Measurements from ENCODE around the gene PFKFB3.
"Not testable (repeated sequence)": the region's sequence is repeated elsewhere in the genome, so short reads cannot be mapped to it uniquely, and the experiment has no call there.

PFKFB3 gene

DNA sequence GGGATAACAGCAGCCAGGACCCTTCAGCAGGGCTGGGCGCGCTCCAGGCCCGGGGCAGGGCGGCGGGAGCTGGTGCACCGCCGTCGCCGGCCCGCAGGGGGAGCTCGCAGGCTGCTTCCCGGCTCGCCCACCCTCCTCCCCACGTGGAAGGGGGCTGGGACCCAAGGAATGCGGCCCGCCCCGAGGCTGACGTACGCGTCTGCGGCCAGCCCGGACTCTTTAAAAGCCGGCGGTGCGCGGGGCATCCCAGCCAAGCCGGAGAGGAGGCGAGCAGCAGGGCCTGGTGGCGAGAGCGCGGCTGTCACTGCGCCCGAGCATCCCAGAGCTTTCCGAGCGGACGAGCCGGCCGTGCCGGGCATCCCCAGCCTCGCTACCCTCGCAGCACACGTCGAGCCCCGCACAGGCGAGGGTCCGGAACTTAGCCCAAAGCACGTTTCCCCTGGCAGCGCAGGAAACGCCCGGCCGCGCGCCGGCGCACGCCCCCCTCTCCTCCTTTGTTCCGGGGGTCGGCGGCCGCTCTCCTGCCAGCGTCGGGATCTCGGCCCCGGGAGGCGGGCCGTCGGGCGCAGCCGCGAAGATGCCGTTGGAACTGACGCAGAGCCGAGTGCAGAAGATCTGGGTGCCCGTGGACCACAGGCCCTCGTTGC, at the start of gene PFKFB3:
Gene PFKFB3 (plus strand): TSS at position 249 of the 647 bp plus-strand sequence. CDS start 329 bp downstream, at position 578.
- DNase-seq: peak; percentile 14 to 60

GRCh38 chr10:6153845-6154244, 48.9 kb upstream of the PFKFB3 start:
- DNase-seq: no peak

DNA sequence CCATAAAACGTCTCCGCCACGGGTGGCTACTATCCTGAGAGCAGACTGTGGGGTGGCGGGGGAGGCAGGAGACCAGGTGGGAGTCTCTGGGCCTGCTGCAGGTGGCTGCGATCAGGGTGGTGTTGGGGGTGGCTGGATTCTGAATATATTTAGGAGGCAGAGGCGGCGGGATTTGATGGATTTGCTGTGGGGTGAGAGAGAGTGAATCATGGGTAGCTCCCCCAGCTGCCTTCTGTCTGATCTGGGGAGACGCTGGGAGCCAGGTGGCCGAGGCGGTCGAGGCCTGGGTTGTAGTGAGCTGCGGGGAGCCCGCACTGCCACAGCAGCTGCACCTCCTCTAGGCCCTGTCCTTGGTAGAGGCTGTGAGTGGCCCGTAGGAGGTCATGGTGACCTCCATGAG, 48.2 kb upstream of the PFKFB3 start:
- no peak for DNase-seq

GRCh38 chr10:6158276-6158675, 44.5 kb upstream of the PFKFB3 start:
- DNase-seq: no peak

GRCh38 chr10:6161921-6162320, 40.8 kb upstream of the PFKFB3 start:
- DNase-seq: no peak

DNA sequence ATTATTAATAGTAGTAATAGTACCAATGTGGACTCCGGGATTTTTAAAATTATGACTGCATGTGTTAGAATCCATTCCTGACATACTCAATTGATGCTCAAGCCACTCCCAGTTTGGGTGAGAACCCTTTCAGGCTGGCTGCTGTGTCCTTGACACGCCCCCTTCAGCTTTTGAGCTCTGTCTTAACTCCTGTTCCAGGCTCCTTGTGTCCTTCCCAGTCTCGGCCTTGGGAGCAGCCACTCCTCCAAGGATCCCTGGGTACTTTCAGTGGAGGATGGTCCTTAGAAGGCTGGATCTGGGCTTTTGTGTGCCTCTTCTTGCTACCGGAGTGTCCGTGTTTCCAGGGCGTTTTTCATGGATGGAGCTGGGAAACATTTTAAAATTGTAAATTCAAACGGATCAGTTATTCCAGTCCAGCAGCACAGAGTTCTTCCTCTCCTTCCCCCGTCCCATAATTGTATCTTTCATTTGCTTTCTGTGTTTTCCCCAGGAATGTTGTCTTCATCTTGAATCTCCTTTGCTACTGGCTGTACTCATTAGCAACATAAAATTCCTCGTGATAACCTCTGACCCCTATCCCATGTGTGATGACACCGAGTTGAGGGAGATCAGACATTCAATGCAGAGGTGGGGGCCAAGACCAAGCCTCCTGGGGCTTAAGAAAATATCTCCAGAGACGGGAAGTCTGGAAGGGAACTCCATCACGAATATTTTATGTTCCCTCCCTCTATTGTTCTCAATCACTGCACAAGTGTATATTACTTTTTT, 40.0 kb upstream of the PFKFB3 start:
- no peak for DNase-seq

DNA sequence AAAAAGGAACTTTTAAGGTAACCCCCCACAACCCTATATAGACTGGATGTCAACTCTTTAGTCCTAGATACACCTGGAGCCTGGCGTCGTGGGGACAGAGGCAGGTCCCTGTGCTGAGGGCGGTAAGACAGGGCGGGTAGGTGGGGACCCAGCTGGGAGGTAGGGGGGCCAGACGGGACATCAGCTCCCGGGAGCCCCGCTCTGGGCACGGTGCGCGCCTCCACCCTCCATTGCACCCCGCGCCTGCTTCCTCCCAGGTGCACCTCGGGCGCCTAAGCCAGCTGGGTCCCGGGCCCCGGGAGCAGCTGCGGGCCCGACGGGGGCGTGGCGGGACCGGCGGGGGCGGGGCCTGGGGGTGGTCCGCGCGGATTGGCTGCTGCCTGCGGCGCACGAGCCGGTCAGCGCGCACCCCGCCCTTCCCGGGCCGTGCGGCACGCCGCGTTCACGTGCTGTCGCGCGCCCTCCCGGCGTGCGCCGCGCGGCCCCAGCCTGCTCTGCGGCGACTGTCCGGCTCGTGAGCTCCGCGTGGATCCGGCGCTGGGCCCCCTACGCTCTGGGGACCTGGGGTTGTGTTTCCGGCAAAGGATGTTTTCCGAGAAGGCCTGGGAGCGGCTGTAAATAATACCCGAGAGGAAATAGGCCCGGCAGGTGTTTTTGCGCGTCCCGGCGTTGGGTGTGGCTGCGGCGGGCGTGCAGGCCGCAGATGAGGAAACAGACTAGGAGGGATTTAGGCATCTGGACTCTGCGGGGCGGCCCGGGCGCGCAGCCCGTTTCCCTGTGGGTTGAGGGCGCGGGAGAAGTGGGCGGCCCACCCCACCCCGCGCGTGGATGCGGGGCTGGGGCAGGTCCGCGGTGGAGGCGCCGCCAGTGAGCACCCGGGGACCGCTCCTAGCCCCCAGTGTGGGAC, 39.1 kb upstream of the PFKFB3 start:
- DNase-seq: peak; percentile 26 to 68

- DNase-seq: no peak
Observed at GRCh38 chr10:6164271-6165095, 38.2 kb upstream of the PFKFB3 start.

DNA sequence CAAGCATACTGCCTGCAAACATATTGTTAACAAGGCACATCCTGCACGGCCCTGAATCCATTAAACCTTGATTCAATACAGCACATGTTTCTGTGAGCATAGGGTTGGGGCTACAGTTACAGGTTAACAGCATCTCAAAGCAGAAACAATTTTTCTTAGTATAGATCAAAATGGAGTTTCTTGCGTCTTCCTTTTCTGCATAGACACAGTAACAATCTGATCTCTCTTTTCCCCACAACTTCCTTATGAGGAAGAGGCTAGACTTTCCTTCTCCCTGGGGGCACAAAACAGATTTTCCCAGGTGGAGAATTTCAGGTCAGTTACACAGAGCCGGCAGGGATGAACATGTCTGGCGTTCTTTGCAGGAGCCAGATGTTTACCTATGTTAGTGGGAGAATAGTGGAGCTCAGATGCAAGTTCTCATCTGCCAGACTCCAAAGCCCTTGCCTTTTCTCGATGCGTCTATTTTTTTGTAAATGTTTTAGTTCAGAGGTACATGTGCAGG, 37.5 kb upstream of the PFKFB3 start:
- no peak for DNase-seq

DNA sequence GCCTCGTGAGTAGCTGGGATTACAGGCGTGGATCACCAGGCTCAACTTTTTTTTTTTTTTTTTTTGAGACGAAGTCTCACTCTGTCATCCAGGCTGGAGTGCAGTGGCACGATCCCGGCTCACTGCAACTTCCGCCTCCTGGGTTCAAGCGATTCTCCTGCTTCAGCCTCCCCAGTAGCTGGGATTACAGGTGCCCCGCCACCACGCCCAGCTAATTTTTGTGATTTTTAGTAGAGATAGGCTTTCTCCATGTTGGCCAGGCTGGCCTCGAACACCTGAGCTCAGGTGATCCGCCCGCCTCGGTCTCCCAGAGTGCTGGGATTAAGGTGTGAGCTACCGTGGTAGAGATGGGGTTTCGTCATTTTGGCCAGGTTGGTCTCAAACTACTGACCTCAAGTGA, 36.8 kb upstream of the PFKFB3 start:
- DNase-seq: not testable (repeated sequence)

GRCh38 chr10:6167456-6167855, 35.3 kb upstream of the PFKFB3 start:
- no peak for DNase-seq

- no peak for DNase-seq
Observed at GRCh38 chr10:6168084-6168483, 34.6 kb upstream of the PFKFB3 start.

GRCh38 chr10:6170638-6171037, 32.1 kb upstream of the PFKFB3 start:
- no peak for DNase-seq

DNA sequence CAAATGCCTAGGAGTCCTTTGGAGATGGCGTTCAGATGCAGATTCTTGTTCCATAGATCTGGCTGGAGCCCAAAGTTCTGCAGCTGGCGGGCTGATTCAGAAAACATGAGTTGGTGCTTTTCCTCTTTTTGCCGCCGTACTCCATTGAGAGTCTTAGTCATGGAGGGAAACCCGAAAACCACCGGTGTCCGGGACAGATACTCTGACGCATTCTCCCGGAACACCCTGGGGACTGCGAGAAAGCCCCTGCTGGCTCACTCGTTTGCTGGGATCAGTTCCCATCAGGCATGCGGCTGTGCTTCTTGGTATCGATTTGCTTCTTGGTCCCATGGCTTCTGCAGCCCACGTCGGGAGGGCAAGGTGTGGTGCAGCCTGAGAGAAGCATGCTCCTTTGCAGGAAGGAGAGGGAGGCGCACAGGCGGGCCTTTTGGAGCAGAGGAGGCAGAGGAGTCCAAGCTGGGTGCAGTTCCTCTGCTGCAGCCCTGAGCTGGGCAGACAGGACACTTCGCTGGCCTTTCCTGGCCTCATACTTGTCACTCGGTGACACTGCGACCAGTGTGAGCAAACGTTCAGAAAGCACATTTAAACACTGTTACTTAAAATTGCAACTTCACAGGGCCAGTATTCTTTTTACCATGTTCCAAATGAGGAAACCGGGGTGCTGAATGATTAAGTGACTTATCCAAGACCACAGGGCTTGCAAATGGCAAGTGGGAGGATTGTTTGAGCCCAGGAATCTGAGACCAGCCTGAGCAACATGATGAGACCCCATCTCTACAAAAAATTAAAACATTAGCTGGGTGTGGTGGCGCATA, 30.6 kb upstream of the PFKFB3 start:
- no peak for DNase-seq

DNA sequence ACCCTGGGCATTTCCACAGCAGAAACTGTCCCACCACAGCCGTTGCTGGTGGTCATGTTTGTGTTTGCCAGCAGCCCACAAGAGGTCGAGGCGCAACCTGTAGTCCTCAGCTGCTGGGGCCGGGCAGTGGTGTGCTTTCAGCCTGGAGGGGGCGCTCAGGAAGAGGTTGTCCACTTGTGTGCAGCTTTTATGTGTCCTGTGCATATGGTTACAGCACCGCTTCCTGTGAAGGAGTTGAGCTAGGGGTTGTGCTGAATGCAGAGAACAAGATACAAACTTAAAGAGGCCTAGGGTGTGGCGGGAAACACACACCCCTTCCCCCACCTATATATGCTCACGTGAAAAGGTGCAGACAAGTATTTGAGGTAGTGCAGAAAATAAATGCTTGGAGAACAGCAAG, 29.5 kb upstream of the PFKFB3 start:
- DNase-seq: no peak

- no peak for DNase-seq
Observed at GRCh38 chr10:6174201-6174874, 28.4 kb upstream of the PFKFB3 start.

DNA sequence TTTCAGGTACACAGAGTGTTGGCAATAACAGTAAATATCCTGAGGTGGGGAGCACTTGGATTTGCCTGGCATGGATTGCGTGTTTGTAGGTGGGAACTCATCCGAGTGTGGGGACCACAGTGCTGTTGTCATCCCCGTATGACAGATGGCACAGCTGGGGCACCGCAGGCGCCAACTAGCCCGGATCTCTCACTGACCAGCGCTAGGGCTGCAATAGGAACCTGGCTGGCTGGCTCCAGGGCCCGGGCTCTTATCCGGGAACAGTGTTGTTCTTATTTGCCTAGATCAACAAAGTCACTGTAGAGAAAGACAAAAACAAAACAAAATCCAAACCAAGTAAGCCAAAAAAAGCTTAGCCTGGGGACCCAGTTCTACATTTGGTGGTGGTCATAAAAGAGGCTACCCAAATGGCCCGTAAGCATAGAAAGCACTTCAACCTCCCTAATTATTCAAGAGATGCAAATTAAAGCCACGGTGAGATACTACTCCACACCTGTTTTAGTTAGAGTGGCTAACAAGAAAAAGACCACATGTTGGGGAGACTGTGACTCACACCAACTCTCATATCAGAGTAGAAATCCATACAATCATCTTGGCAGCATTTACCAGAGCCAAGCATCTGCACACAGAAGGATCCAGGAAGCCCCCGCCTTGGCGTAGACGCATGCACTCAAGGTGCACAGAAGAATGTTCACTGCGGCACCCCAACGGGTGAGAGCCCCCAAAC, 27.2 kb upstream of the PFKFB3 start:
- no peak for DNase-seq

DNA sequence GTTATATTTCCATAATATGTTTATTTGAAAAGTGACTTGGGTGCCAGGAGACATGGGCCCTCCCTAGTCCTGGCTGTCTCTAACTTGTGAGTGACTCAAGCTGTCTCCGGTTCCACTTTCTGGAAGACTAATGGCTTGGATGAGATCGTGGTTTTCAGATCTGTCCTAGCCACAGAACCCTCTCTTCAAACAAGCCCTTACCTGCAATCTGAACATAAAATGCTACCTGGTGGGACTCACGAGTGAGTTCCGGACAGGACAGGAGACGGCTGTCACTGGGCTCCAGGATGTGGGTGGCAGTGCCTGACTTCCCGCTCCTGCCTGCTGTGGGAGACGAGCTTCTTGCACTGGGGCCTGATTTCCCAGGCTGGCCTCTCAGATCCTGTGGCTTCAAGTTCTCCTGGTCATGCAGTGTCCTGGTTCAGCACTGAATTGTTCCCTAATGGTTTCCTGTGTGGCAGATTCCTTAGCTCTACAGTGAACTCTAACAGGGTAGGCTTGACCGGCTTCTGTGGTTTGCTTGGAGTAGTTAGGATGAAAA, 26.0 kb upstream of the PFKFB3 start:
- no peak for DNase-seq

GRCh38 chr10:6177880-6178281, 24.9 kb upstream of the PFKFB3 start:
- DNase-seq: no peak

DNA sequence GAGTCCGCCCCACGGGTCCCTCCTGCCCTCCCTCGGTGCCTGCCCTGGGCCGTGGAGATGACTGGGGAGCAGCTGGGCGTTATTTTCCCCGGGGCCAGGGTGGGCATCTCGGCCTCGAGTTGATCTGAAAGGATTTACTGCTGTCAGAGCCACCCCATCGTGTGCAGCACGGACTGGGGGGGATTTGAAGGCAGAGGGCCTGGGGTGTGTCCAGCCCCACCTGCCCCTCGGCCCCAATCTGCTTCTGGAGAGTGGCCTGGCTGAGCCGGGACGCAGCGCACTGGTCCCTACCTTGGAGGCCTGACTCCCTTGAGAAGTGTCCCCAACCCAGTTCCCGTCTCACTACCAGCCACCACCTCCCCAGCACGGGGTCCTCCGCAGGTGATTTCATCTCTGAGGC, 24.2 kb upstream of the PFKFB3 start:
- DNase-seq: no peak

All from NCI-H1930 (cell line).